ENCODE measurements around the gene SYAP1. TPM values are rescaled to one million over a fixed set of nuclear protein-coding genes. Genes with fewer than 3 reads are reported as not detected.

The SYAP1 gene
- total and polyA plus RNA-seq, 12 donors: 9.7 to 25.4 (median 16.8) TPM

- Histone ChIP-seq H3K9me3 (no peaks in the 10 kb centered on the region), H3K36me3 (no peaks in the 10 kb centered on the region), H3K4me1 (no peaks in the 10 kb centered on the region), H3K27ac (no peak overlapping the region), H3K27me3 (peaks cover 0 to 21% (median 0%) of the 10 kb centered on the region in 7 donors), H3K4me3 (no peak overlapping the region)
- ATAC-seq: no peak
- intact Hi-C loops (cut with DNase I): no loop called here
- no peak for TF ChIP-seq CTCF (IDR thresholded peaks at IDR 0.05)
- no peak for DNase-seq
- WGBS, 2 donors: 88 to 92% methylated on average over 2 of the region's 2 CpGs
Measured at GRCh38 chrX:16770970-16771482, 51.6 kb downstream of the SYAP1 start.

- H3K4me1 ChIP-seq: no peaks in the 10 kb centered on the region
- TF ChIP-seq CTCF (IDR thresholded peaks at IDR 0.05): no peak
- WGBS, 2 donors: 61 to 64% methylated on average over 16 of the region's 16 CpGs
- no peak overlapping the region for H3K27ac ChIP-seq
- H3K36me3 ChIP-seq: no peaks in the 10 kb centered on the region
- intact Hi-C loops (cut with DNase I): no loop called here
- DNase-seq (no peak), ATAC-seq (no peak)
- H3K27me3 ChIP-seq: peaks cover 0 to 21% (median 0%) of the 10 kb centered on the region in 7 donors
- no peaks in the 10 kb centered on the region for H3K9me3 ChIP-seq
- no peak overlapping the region for H3K4me3 ChIP-seq
Measured at GRCh38 chrX:16771483-16772398, 52.3 kb downstream of the SYAP1 start.

GRCh38 chrX:16772460-16772859 is 53.0 kb downstream of the SYAP1 start:
- H3K27me3 ChIP-seq: peaks cover 0 to 28% (median 0%) of the 10 kb centered on the region in 7 donors
- WGBS, 2 donors: 93 to 94% methylated on average over 6 of the region's 6 CpGs
- H3K4me3 ChIP-seq: no peak overlapping the region
- TF ChIP-seq CTCF (IDR thresholded peaks at IDR 0.05): no peak
- H3K4me1 ChIP-seq: no peaks in the 10 kb centered on the region
- no peak for DNase-seq
- no peak for ATAC-seq
- no peaks in the 10 kb centered on the region for H3K36me3 ChIP-seq
- no peak overlapping the region for H3K27ac ChIP-seq
- H3K9me3 ChIP-seq: no peaks in the 10 kb centered on the region
- intact Hi-C loops (cut with DNase I): no loop called here

- no peaks in the 10 kb centered on the region for H3K36me3 ChIP-seq
- H3K27me3 ChIP-seq: peaks cover 0 to 18% (median 0%) of the 10 kb centered on the region in 7 donors
- TF ChIP-seq CTCF (IDR thresholded peaks at IDR 0.05): no peak
- H3K9me3 ChIP-seq: no peaks in the 10 kb centered on the region
- no peaks in the 10 kb centered on the region for H3K4me1 ChIP-seq
- no peak for DNase-seq
- intact Hi-C loops (cut with DNase I): no loop called here
- no peak overlapping the region for H3K27ac ChIP-seq
- H3K4me3 ChIP-seq: no peak overlapping the region
- 77 to 96% methylated on average over 2 of the region's 2 CpGs for WGBS, 2 donors
- ATAC-seq: no peak
Measured at GRCh38 chrX:16774746-16775145, 55.3 kb downstream of the SYAP1 start.

Measured in heart right ventricle (tissue), 16 donors.